ENCODE measurements around the gene SYPL2.
"Not testable (repeated sequence)": the region's sequence is repeated elsewhere in the genome, so short reads cannot be mapped to it uniquely, and the experiment has no call there.

SYPL2 gene

DNA sequence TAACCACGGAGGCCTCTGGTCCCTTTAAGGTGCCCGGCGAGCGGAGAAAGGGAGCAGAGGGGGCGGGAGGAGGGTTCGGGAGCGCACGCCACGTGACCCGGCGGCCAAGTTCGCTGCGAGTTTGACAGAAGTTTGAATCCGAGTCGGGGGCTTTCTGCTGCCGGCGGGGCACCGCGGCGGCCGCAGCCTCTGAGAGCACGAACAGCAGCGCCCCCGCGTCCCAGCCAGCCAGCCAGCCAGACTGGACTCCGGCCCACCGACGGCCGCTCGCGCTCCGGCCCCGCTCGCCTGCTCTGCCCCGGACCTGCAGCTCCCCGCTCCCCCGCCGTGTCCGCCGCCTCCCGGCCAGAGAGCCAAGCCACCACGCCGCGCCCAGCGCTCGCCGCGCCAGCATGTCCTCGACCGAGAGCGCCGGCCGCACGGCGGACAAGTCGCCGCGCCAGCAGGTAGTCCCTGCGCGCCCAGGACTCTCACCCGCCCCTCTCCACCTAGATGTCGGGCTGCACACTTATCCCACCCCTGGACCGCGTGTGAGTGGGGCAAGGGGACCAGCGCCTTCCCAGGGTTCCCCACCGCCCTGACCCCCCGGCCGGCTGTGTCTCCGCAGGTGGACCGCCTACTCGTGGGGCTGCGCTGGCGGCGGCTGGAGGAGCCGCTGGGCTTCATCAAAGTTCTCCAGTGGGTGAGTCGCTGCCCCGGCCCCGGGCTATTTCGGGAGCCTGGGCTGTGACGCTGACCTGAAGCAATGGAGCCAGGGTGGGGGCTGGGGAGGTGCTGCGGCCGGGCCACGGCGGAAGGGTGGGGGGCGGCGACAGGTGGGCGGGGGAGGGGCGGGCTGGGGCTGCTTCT lies at the start of gene SYPL2:
Gene SYPL2 (plus strand): TSS at position 95 of the 849 bp plus-strand sequence. CDS start 298 bp downstream, at position 393.
- DNase-seq, result no peak
- TF ChIP-seq GATA1 (IDR thresholded peaks at IDR 0.05; ENCODE audit: low read depth, low read length) (no peak), POLR2A (IDR thresholded peaks at IDR 0.05; ENCODE audit: low read length) (no peak)

GRCh38 chr1:109423498-109423897 lies 42.8 kb upstream of the SYPL2 start:
- DNase-seq, result no peak
- TF ChIP-seq POLR2A (IDR thresholded peaks at IDR 0.05; ENCODE audit: low read length), result no peak
- TF ChIP-seq GATA1 (IDR thresholded peaks at IDR 0.05; ENCODE audit: low read depth, low read length), result no peak

DNA sequence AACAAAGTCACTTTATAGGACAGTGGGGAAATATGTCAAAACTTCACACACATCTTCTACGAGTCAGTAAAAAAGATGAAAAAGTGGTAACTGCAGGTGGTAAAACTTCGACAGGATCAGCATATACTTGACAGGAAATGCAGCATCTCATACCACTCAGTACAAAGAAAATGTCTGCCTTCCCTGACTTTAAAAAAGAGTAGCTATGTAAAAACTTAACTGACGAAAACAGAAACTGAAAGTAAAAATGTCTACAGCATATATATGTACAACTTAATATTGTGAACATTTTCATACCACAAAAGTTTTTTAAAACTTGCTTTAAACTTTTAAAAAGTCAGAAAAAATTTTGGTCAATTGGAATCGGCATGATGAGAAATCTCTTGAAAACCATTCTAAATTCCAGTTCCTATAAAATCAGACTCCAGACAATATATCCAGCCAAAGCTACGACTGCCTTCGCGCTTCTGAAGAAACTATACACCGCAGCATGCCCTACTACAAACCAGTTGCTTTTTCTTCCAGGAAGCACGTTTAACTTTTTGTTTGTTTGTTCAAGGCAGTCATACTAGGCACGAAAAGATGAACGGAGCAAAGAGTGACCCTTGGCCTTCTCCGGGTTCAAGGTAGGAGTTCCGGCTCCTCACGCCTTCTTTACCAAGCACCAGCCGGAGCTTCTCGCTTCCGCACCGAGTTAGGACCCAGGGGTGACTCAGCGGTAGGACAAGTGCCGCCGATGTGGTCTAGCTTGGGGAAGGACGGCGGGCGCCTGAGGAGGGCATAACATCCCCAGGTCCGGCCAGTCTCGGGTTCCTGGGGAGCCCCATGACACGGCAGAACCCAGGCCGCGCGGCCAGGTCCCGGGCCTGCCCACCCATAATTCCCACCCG lies 40.7 kb upstream of the SYPL2 start:
- peak; percentile 85 to 89 for DNase-seq
- TF ChIP-seq POLR2A (IDR thresholded peaks at IDR 0.05; ENCODE audit: low read length) (no peak), GATA1 (IDR thresholded peaks at IDR 0.05; ENCODE audit: low read depth, low read length) (no peak)

- peak; percentile 99 for DNase-seq
- no peak for TF ChIP-seq GATA1 (IDR thresholded peaks at IDR 0.05; ENCODE audit: low read depth, low read length)
- peak; percentile 96 for TF ChIP-seq POLR2A (IDR thresholded peaks at IDR 0.05; ENCODE audit: low read length)
Observed at GRCh38 chr1:109426281-109427170, 39.8 kb upstream of the SYPL2 start, which contains the start of gene PSMA5. Gene PSMA5, minus strand, starts transcription at chr1:109426448. Its CDS starts 118 bp downstream, at chr1:109426330.

- TF ChIP-seq GATA1 (IDR thresholded peaks at IDR 0.05; ENCODE audit: low read depth, low read length) (no peak), POLR2A (IDR thresholded peaks at IDR 0.05; ENCODE audit: low read length) (no peak)
Observed at GRCh38 chr1:109427171-109427467, 39.2 kb upstream of the SYPL2 start.

GRCh38 chr1:109432336-109432735 lies 34.0 kb upstream of the SYPL2 start:
- no peak for TF ChIP-seq POLR2A (IDR thresholded peaks at IDR 0.05; ENCODE audit: low read length)
- no peak for TF ChIP-seq GATA1 (IDR thresholded peaks at IDR 0.05; ENCODE audit: low read depth, low read length)
- DNase-seq, result no peak

More at GRCh38 chr1:109427171-109427467, 39.2 kb upstream of the SYPL2 start:
- peak; percentile 58 to 70 for DNase-seq

DNA sequence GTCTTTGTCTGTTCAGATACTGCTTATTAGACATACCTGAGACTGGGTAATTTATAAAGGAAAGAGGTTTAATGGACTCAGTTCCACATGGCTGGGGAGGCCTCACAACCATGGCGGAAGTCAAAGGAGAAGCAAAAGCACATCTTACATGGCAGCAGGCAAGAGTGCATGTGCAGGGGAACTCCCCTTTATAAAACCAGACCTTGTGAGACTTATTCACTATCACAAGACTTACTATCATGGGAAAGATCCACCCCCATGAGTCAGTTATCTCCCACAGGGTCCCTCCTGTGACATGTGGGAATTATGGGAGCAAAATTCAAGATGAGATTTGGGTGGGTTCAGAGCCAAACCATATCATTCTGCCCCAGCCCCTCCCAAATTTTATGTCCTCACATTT lies 33.0 kb upstream of the SYPL2 start:
- no peak for DNase-seq
- TF ChIP-seq POLR2A (IDR thresholded peaks at IDR 0.05; ENCODE audit: low read length) (no peak), GATA1 (IDR thresholded peaks at IDR 0.05; ENCODE audit: low read depth, low read length) (no peak)

GRCh38 chr1:109434484-109434883 lies 31.9 kb upstream of the SYPL2 start:
- no peak for DNase-seq
- no peak for TF ChIP-seq GATA1 (IDR thresholded peaks at IDR 0.05; ENCODE audit: low read depth, low read length)
- TF ChIP-seq POLR2A (IDR thresholded peaks at IDR 0.05; ENCODE audit: low read length), result no peak

DNA sequence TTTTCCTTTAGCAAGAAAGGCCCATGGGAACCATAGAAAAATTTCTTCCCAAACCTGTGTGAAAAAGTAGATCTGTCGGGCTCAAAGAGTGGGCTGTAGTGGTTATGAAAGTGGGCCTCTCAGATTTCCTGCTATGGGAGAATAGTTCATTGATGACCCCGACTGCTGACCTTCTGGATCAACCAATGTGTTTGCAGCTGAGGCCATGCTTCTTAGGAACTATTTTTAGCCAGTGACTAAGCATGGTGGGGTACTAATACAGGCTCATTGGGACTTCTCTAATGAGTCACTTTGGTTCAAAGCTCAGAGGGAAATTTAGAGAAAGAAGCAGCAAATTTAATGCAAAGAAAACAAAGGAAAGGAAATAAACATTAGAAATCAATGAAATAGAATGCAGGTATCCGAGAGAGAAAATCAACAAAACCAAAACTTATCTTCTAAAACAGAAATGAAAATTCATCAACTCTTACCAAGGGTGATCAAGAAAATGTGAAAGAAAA lies 27.5 kb upstream of the SYPL2 start:
- peak in 1 of 2 experiments; percentile 7 for DNase-seq
- no peak for TF ChIP-seq GATA1 (IDR thresholded peaks at IDR 0.05; ENCODE audit: low read depth, low read length)
- no peak for TF ChIP-seq POLR2A (IDR thresholded peaks at IDR 0.05; ENCODE audit: low read length)

GRCh38 chr1:109441069-109441468 lies 25.3 kb upstream of the SYPL2 start:
- DNase-seq, result no peak
- TF ChIP-seq GATA1 (IDR thresholded peaks at IDR 0.05; ENCODE audit: low read depth, low read length), result no peak
- no peak for TF ChIP-seq POLR2A (IDR thresholded peaks at IDR 0.05; ENCODE audit: low read length)

DNA sequence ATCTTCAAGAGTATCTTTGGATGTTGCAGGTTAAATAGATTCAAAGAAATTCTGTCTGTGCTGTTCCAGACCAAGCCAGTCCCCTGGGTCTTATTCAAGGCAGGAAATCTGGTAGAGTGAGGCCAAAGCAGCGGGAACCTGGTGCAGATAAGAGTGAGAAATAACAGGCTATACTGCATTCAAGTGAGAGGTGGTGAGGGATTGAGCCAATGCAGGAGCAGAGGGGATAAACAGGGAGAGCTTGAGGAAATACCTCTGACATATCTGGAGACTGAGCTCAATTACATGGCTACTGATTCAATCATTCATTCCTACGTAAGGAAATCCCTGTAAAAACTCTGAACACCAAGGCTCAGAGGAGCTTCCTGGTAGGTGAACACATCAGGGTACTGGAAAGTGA lies 22.9 kb upstream of the SYPL2 start:
- DNase-seq, result no peak
- TF ChIP-seq POLR2A (IDR thresholded peaks at IDR 0.05; ENCODE audit: low read length), result no peak
- no peak for TF ChIP-seq GATA1 (IDR thresholded peaks at IDR 0.05; ENCODE audit: low read depth, low read length)

- no peak for DNase-seq
Observed at GRCh38 chr1:109444346-109444745, 22.0 kb upstream of the SYPL2 start.

GRCh38 chr1:109445949-109446695 lies 20.2 kb upstream of the SYPL2 start:
- not testable (repeated sequence) for DNase-seq

More at GRCh38 chr1:109444346-109444745, 22.0 kb upstream of the SYPL2 start:
- TF ChIP-seq POLR2A (IDR thresholded peaks at IDR 0.05; ENCODE audit: low read length), result no peak
- TF ChIP-seq GATA1 (IDR thresholded peaks at IDR 0.05; ENCODE audit: low read depth, low read length), result no peak
